ENCODE results near the gene PCBP3. TPM values are rescaled to one million over a fixed set of nuclear protein-coding genes. Genes with fewer than 3 reads are reported as not detected.
"Not testable (repeated sequence)": the region's sequence is repeated elsewhere in the genome, so short reads cannot be mapped to it uniquely, and the experiment has no call there.

PCBP3 gene
- polyA plus RNA-seq, 1 donor from 2014 or later, result 1.7 TPM

DNA sequence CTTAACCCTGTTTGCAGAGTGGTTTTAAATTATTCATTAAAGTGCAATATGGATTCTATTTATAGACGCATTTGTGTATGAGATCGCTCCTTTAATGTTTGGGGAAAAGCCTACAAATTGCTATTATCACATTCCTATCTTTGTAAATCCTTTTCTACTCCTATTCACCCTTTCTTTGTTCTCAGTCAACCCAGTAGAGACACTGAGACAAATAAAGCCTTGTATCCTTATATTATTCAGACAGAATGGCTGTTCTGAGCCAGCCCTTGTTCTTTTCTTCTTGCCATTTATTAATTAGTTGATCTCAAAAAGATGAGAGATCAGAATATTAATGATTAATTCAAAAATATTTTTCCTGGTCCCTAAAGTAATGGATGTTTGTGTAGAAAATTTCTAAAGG, 8.4 kb downstream of the PCBP3 start:
- Histone ChIP-seq H3K9ac (ENCODE audit: low read length) (no peak overlapping the region), H3K9me3 (ENCODE audit: low read length) (no peaks in the 10 kb centered on the region), H3K9me2 (ENCODE audit: insufficient read depth, low read length) (no peaks in the 10 kb centered on the region), H3K27ac (ENCODE audit: low read length) (no peak overlapping the region), H3K79me2 (replicated peaks; ENCODE audit: insufficient read depth, low read length) (no peaks in the 10 kb centered on the region), H2AFZ (ENCODE audit: low read depth, low read length) (no peak overlapping the region), H3K4me2 (ENCODE audit: low read length) (no peak overlapping the region), H3F3A (ENCODE audit: insufficient read depth, low read length, poor library complexity, severe bottlenecking) (no peaks in the 10 kb centered on the region), H3K4me3 (ENCODE audit: low read length) (no peak overlapping the region), H4K20me1 (ENCODE audit: insufficient read depth) (no peaks in the 10 kb centered on the region), H3K27me3 (ENCODE audit: insufficient read depth, low read depth, low read length) (peaks cover 3% of the 10 kb centered on the region), H3K36me3 (ENCODE audit: insufficient read depth, low read length) (no peaks in the 10 kb centered on the region)
- TF ChIP-seq SMC3 (conservative IDR thresholded peaks at IDR 0.05; ENCODE audit: poor library complexity), result no peak
- no peak for TF ChIP-seq POLR2AphosphoS5 (IDR thresholded peaks at IDR 0.05)
- no peak for TF ChIP-seq EZH2 (IDR thresholded peaks at IDR 0.05; ENCODE audit: borderline replicate concordance, insufficient read depth, low read length, poor library complexity, severe bottlenecking)
- TF ChIP-seq TAF1 (IDR thresholded peaks at IDR 0.05; ENCODE audit: low read depth), result no peak
- TF ChIP-seq, protein P1, sequence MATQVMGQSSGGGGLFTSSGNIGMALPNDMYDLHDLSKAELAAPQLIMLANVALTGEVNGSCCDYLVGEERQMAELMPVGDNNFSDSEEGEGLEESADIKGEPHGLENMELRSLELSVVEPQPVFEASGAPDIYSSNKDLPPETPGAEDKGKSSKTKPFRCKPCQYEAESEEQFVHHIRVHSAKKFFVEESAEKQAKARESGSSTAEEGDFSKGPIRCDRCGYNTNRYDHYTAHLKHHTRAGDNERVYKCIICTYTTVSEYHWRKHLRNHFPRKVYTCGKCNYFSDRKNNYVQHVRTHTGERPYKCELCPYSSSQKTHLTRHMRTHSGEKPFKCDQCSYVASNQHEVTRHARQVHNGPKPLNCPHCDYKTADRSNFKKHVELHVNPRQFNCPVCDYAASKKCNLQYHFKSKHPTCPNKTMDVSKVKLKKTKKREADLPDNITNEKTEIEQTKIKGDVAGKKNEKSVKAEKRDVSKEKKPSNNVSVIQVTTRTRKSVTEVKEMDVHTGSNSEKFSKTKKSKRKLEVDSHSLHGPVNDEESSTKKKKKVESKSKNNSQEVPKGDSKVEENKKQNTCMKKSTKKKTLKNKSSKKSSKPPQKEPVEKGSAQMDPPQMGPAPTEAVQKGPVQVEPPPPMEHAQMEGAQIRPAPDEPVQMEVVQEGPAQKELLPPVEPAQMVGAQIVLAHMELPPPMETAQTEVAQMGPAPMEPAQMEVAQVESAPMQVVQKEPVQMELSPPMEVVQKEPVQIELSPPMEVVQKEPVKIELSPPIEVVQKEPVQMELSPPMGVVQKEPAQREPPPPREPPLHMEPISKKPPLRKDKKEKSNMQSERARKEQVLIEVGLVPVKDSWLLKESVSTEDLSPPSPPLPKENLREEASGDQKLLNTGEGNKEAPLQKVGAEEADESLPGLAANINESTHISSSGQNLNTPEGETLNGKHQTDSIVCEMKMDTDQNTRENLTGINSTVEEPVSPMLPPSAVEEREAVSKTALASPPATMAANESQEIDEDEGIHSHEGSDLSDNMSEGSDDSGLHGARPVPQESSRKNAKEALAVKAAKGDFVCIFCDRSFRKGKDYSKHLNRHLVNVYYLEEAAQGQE (IDR thresholded peaks at IDR 0.05; ENCODE audit: borderline replicate concordance), result no peak
- TF ChIP-seq EP300 (conservative IDR thresholded peaks at IDR 0.05; ENCODE audit: poor library complexity, severe bottlenecking), result no peak
- TF ChIP-seq, protein P2, sequence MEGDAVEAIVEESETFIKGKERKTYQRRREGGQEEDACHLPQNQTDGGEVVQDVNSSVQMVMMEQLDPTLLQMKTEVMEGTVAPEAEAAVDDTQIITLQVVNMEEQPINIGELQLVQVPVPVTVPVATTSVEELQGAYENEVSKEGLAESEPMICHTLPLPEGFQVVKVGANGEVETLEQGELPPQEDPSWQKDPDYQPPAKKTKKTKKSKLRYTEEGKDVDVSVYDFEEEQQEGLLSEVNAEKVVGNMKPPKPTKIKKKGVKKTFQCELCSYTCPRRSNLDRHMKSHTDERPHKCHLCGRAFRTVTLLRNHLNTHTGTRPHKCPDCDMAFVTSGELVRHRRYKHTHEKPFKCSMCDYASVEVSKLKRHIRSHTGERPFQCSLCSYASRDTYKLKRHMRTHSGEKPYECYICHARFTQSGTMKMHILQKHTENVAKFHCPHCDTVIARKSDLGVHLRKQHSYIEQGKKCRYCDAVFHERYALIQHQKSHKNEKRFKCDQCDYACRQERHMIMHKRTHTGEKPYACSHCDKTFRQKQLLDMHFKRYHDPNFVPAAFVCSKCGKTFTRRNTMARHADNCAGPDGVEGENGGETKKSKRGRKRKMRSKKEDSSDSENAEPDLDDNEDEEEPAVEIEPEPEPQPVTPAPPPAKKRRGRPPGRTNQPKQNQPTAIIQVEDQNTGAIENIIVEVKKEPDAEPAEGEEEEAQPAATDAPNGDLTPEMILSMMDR (IDR thresholded peaks at IDR 0.05; ENCODE audit: poor library complexity, severe bottlenecking), result no peak
- no peak for TF ChIP-seq RAD21 (conservative IDR thresholded peaks at IDR 0.05)
- TF ChIP-seq MXI1 (conservative IDR thresholded peaks at IDR 0.05; ENCODE audit: poor library complexity, severe bottlenecking), result no peak

DNA sequence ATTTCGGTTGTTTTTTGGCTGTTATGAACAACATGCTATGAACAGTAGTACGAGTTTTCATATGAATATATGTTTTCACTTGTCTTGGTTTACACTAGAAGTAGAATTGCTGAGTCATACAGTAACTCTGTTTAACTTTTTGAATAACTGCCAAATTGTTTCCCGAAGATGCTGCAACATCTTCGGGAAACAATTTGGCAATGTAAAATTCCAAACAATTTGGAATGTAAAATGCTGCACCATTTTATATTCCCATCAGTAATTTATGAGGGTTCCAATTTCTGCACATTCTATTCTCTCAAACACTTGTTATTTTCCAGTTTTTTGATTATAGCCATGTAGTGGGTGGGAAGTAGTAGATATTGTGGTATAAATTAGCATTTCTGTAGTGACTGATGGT, 11.6 kb downstream of the PCBP3 start:
- H3K79me2 ChIP-seq (replicated peaks; ENCODE audit: insufficient read depth, low read length), result no peaks in the 10 kb centered on the region
- H3K36me3 ChIP-seq (ENCODE audit: insufficient read depth, low read length), result no peaks in the 10 kb centered on the region
- no peak overlapping the region for H3K4me2 ChIP-seq (ENCODE audit: low read length)
- no peaks in the 10 kb centered on the region for H3K9me3 ChIP-seq (ENCODE audit: low read length)
- H2AFZ ChIP-seq (ENCODE audit: low read depth, low read length), result no peak overlapping the region
- H3K9me2 ChIP-seq (ENCODE audit: insufficient read depth, low read length), result no peaks in the 10 kb centered on the region
- H3K4me3 ChIP-seq (ENCODE audit: low read length), result no peak overlapping the region
- no peak overlapping the region for H3K27ac ChIP-seq (ENCODE audit: low read length)
- H4K20me1 ChIP-seq (ENCODE audit: insufficient read depth), result no peaks in the 10 kb centered on the region
- H3K27me3 ChIP-seq (ENCODE audit: insufficient read depth, low read depth, low read length), result no peaks in the 10 kb centered on the region
- no peaks in the 10 kb centered on the region for H3F3A ChIP-seq (ENCODE audit: insufficient read depth, low read length, poor library complexity, severe bottlenecking)
- no peak overlapping the region for H3K9ac ChIP-seq (ENCODE audit: low read length)
- TF ChIP-seq MXI1 (conservative IDR thresholded peaks at IDR 0.05; ENCODE audit: poor library complexity, severe bottlenecking), result no peak
- no peak for TF ChIP-seq TAF1 (IDR thresholded peaks at IDR 0.05; ENCODE audit: low read depth)
- TF ChIP-seq, protein P1 (IDR thresholded peaks at IDR 0.05; ENCODE audit: borderline replicate concordance), result no peak
- TF ChIP-seq RAD21 (conservative IDR thresholded peaks at IDR 0.05), result no peak
- no peak for TF ChIP-seq POLR2AphosphoS5 (IDR thresholded peaks at IDR 0.05)

DNA sequence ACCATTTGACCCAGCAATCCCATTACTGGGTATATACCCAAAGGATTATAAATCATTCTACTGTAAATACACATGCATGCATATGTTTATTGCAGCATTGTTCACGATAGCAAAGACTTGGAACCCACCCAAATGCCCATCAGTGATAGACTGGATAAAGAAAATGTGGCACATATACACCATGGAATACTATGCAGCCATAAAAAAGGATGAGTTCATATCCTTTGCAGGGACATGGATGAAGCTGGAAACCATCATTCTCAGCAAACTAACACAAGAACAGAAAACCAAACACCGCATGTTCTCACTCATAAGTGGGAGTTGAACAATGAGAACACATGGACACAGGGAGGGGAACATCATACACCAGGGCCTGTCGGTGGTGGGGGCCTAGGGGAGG, 12.6 kb downstream of the PCBP3 start:
- H3K9me2 ChIP-seq (ENCODE audit: insufficient read depth, low read length); H3K27ac ChIP-seq (ENCODE audit: low read length); H3K27me3 ChIP-seq (ENCODE audit: insufficient read depth, low read depth, low read length); H2AFZ ChIP-seq (ENCODE audit: low read depth, low read length); H3F3A ChIP-seq (ENCODE audit: insufficient read depth, low read length, poor library complexity, severe bottlenecking); H4K20me1 ChIP-seq (ENCODE audit: insufficient read depth); H3K4me2 ChIP-seq (ENCODE audit: low read length); H3K9me3 ChIP-seq (ENCODE audit: low read length); H3K4me3 ChIP-seq (ENCODE audit: low read length); H3K79me2 ChIP-seq (replicated peaks; ENCODE audit: insufficient read depth, low read length); H3K36me3 ChIP-seq (ENCODE audit: insufficient read depth, low read length); H3K9ac ChIP-seq (ENCODE audit: low read length): not testable (repeated sequence)

DNA sequence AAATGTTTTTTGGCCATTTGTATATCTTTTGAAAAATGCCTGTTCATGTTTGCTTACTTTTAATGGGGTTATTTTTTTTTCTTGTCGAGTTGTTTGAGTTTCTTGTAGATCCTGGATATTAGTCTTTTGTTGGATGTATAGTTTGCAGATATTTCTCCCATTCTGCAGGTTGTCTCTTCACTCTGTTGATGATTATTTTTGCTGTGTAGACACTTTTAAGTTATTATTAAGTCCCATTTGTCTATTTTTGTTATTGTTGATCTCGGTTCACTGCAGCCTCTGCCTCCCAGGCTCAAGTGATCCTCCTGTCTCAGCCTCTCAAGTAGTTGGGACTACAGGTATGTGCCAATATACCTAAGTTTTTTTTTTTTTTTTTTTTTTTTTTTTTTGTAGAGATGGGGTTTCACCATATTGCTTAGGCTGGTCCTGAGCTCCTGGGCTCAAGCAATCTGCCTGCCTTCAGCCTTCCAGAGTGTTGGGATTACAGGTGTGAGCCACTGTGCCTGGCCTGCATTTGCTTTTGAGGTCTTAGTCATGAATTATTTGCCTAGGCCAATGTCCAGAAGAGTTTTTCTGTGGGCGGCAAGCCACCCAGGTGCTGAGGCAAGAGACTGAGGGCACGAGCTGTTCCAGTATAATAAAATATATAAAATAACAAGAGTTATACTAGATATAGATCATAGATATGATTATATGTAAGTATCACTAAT, 18.5 kb downstream of the PCBP3 start:
- H3K36me3 ChIP-seq (ENCODE audit: insufficient read depth, low read length); H3K9me2 ChIP-seq (ENCODE audit: insufficient read depth, low read length); H3K4me2 ChIP-seq (ENCODE audit: low read length); H2AFZ ChIP-seq (ENCODE audit: low read depth, low read length); H4K20me1 ChIP-seq (ENCODE audit: insufficient read depth); H3K9me3 ChIP-seq (ENCODE audit: low read length); H3K27ac ChIP-seq (ENCODE audit: low read length); H3F3A ChIP-seq (ENCODE audit: insufficient read depth, low read length, poor library complexity, severe bottlenecking); H3K9ac ChIP-seq (ENCODE audit: low read length); H3K79me2 ChIP-seq (replicated peaks; ENCODE audit: insufficient read depth, low read length); H3K4me3 ChIP-seq (ENCODE audit: low read length); H3K27me3 ChIP-seq (ENCODE audit: insufficient read depth, low read depth, low read length): not testable (repeated sequence)

All from neural cell (in vitro differentiated cells).